HL-60 (cell line): ENCODE data around the gene GANAB.

Experiments used
- DNase-seq, 2 experiments: peaks; one replicate each; pipeline ENCODE4 v3.0.0-alpha.2; 2010 to 2020; ENCODE audit warnings: low read depth in 1 of 2, low spot score in 1 of 2
- H3K27ac ChIP-seq: fragments of 250-450 bp; sonication (Bioruptor Pico); replicated peaks from 2 replicates; pipeline ENCODE4 v1.5.1; 2020; ENCODE audit warnings: mild to moderate bottlenecking, moderate library complexity
- H3K27me3 ChIP-seq: fragments of 250-450 bp; sonication (Bioruptor Pico); 2 replicates; pipeline ENCODE4 v1.5.1; 2021; ENCODE audit warnings: mild to moderate bottlenecking, moderate library complexity; ENCODE audit not compliant: insufficient read depth, poor library complexity, severe bottlenecking
- H3K4me3 ChIP-seq: replicated peaks from 2 replicates; pipeline ENCODE4 v1.5.1; 2011; ENCODE audit warnings: mild to moderate bottlenecking, control low read depth, low read length; ENCODE audit not compliant: insufficient read depth
- CTCF ChIP-seq: IDR thresholded peaks from one replicate; pipeline ENCODE4 v1.5.1; 2011; ENCODE audit warnings: low read length, control low read depth, inconsistent platforms; ENCODE audit not compliant: insufficient read depth
- GABPA ChIP-seq: IDR thresholded peaks from 2 replicates; pipeline ENCODE4 v1.6.1; 2012; ENCODE audit warnings: low read depth
- POLR2AphosphoS5 ChIP-seq: IDR thresholded peaks from 2 replicates; pipeline ENCODE4 v1.6.1; 2012; ENCODE audit warnings: low read depth
- REST ChIP-seq: IDR thresholded peaks from 2 replicates; pipeline ENCODE4 v1.6.1; 2012; ENCODE audit warnings: low read depth; ENCODE audit not compliant: insufficient replicate concordance
- SPI1 ChIP-seq: IDR thresholded peaks from 2 replicates; pipeline ENCODE4 v1.6.1; 2012; ENCODE audit warnings: low read depth, mild to moderate bottlenecking, borderline replicate concordance

The GANAB gene

GRCh38 chr11:62632492-62632891 lies 13.9 kb downstream of the GANAB start:
- Histone ChIP-seq H3K4me3 (no peak overlapping the region), H3K27me3 (no peaks in the 10 kb centered on the region), H3K27ac (no peak overlapping the region)
- DNase-seq = no peak
- TF ChIP-seq POLR2AphosphoS5 = no peak
- no peak for TF ChIP-seq SPI1
- no peak for TF ChIP-seq GABPA
- no peak for TF ChIP-seq CTCF
- TF ChIP-seq REST = no peak

- Histone ChIP-seq H3K4me3 (no peak overlapping the region), H3K27me3 (no peaks in the 10 kb centered on the region), H3K27ac (no peak overlapping the region)
- TF ChIP-seq REST (no peak), GABPA (no peak), CTCF (no peak), SPI1 (no peak)
- no peak for DNase-seq
Observed at GRCh38 chr11:62627713-62628112, 18.7 kb downstream of the GANAB start.

- H3K27me3 ChIP-seq = no peaks in the 10 kb centered on the region
- TF ChIP-seq CTCF = no peak
- no peak for TF ChIP-seq SPI1
- no peak for TF ChIP-seq GABPA
- no peak for TF ChIP-seq POLR2AphosphoS5
- no peak for TF ChIP-seq REST
- peak overlapping the region; percentile 70; the same call in 1 of the 2 replicates for H3K4me3 ChIP-seq
- H3K27ac ChIP-seq = peak overlapping the region; percentile 67
- DNase-seq = no peak
Observed at GRCh38 chr11:62622476-62623089, 23.8 kb downstream of the GANAB start.
